ENCODE measurements around the gene RAD50. TPM values are rescaled to one million over a fixed set of nuclear protein-coding genes. Genes with fewer than 3 reads are reported as not detected.
"Not testable (repeated sequence)": the region's sequence is repeated elsewhere in the genome, so short reads cannot be mapped to it uniquely, and the experiment has no call there.

The RAD50 gene
- total RNA-seq, 8 experiments from 2014 or later: 9.9 to 66.4 (median 16.1) TPM

DNA sequence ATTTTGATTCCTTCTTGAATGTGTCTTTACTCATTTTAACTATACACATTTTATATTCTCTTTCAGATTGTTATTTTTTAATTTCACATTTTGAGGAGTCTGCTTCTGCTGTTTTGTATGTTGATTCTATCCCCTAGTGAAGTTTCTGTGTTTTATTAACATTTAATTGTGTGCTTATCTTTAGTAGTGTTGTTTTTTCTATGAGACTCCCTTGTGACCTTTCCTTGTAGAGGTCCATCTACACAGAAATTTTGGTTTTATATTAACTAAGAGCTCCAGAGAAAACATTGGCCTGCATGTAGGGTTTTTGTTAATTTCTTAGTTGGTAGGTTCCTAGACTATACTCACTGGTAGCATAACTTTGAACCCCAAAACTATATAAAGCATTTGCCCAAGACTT is 65.8 kb downstream of the RAD50 start:
- H3K4me3 ChIP-seq: no peak overlapping the region
- ATAC-seq (replicated peaks in 6 of 8): no peak
- H3K4me1 ChIP-seq (replicated peaks in 1 of 2): no peaks in the 10 kb centered on the region
- in situ Hi-C loops (cut with MboI; ENCODE audit: low pct_unique_long_range_greater_than_20kb in 2 of 9, low sequenced_read_pairs in 9 of 9, unreplicated experiment in 9 of 9): no loop called here
- no peak overlapping the region for H3K27ac ChIP-seq

DNA sequence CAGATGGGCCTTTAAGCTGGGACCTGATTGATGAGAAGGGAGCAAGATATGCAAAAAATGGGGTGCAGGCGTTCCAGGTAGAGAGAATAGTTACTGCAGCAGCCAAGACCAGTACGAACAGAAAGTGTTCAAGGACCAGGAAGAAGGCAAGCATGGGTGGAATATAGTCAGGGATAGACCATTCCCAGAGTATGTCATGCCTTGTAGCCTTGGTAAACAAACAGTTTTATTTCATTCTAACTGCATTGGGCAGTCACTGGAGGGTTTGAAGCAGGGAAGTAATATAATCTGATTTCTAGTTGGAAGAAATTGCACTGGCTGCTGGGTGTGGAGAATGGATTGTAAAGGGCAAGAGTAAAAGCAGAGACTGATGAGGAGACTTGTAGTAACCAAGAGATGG is 70.7 kb downstream of the RAD50 start:
- Histone ChIP-seq H3K4me3 (no peak overlapping the region), H3K27ac (no peak overlapping the region), H3K4me1 (replicated peaks in 1 of 2) (no peaks in the 10 kb centered on the region)
- 62 to 100% (median 93%) methylated on average over 1 to 2 of the region's 2 CpGs; no CpG with 5 or more reads in 2 of the 10 experiments for WGBS, 10 experiments
- in situ Hi-C loops (cut with MboI; ENCODE audit: low pct_unique_long_range_greater_than_20kb in 2 of 9, low sequenced_read_pairs in 9 of 9, unreplicated experiment in 9 of 9): no loop called here
- no peak for ATAC-seq (replicated peaks in 6 of 8)

DNA sequence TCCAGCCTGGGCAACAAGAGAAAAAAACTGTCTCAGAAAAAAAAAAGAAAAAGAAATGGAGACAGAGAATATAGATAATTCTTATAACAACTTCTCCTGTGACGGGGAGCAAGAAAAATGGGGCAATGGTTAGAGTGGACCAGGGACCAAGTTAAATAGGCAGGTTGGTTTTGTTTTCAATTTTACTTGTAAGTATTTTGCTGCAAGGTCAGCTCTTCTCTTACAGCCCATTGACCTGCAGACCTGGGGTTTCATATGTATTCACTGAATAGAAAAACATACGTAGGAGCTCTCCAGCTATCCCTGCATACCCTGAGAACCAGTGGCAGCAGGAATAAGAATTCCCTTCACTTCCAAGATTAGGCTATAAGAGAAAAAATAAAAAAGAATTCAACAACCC is 72.0 kb downstream of the RAD50 start:
- Histone ChIP-seq H3K4me1 (replicated peaks in 1 of 2) (no peaks in the 10 kb centered on the region), H3K4me3 (no peak overlapping the region), H3K27ac (no peak overlapping the region)
- ATAC-seq (replicated peaks in 6 of 8): no peak
- WGBS, 10 experiments: 80 to 100% (median 94%) methylated on average over 1 to 2 of the region's 2 CpGs; no CpG with 5 or more reads in 3 of the 10 experiments
- in situ Hi-C loops (cut with MboI; ENCODE audit: low pct_unique_long_range_greater_than_20kb in 2 of 9, low sequenced_read_pairs in 9 of 9, unreplicated experiment in 9 of 9): no loop called here

DNA sequence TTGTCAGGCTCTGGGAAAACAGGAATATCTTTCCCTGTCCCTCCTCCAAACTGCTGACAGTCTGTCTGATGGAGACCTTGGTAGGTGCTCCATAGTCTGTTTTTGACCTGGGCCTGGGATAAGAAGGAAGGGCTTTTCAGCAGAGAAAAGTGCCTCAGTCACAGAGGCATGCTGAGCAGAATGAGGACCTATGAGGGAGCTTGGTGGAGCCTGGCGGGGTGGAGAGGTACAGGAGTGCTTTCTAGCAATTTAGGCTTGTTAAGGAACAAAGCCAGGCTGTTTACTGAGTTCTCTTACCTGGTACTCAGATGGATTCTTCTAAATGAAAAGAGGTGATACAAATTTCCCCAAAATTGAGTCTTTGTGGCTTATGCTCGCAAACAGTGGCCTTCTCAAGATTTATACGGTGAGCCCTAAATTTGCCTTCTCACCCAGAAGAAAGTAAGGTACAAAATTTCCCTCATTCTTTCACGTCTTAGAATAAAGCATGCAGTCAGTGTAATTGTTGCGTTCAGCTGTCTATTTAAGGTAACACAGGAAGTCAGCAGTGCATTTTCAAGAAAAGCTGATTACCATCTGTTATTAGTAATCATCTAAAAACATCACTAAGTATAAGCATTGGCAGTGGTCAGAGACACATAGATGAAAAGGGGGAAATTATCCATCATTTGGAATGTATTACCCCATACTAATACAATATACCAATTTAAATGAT is 72.6 kb downstream of the RAD50 start:
- no peak overlapping the region for H3K4me3 ChIP-seq
- ATAC-seq (replicated peaks in 6 of 8): no peak
- H3K27ac ChIP-seq: no peak overlapping the region
- in situ Hi-C loops (cut with MboI; ENCODE audit: low pct_unique_long_range_greater_than_20kb in 2 of 9, low sequenced_read_pairs in 9 of 9, unreplicated experiment in 9 of 9): no loop called here
- WGBS, 10 experiments: 92 to 100% (median 98%) methylated on average over 2 to 5 of the region's 5 CpGs; no CpG with 5 or more reads in 2 of the 10 experiments
- no peaks in the 10 kb centered on the region for H3K4me1 ChIP-seq (replicated peaks in 1 of 2)

DNA sequence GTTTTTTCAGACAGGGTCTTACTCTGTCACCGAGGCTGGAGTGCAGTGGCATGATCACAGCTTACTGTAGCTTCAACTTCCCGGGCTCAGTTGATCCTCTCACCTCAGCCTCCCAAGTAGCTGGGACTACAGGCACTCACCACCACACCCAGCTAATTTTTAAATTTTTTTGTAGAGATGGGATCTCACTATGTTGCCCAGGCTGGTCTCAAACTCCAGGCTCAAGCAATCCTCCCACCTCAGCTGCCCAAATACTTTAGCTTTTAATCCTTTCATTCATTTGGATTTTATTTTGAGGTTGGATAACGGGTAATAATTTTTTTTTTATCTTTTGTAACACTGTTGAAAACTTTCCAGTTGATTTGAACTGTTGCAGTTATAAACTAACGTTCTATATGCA is 76.8 kb downstream of the RAD50 start:
- H3K27ac ChIP-seq; H3K4me3 ChIP-seq; in situ Hi-C loops (cut with MboI; ENCODE audit: low pct_unique_long_range_greater_than_20kb in 2 of 9, low sequenced_read_pairs in 9 of 9, unreplicated experiment in 9 of 9); ATAC-seq (replicated peaks in 6 of 8); H3K4me1 ChIP-seq (replicated peaks in 1 of 2): not testable (repeated sequence)
- WGBS, 10 experiments: 86 to 100% (median 94%) methylated on average over 2 to 4 of the region's 4 CpGs

DNA sequence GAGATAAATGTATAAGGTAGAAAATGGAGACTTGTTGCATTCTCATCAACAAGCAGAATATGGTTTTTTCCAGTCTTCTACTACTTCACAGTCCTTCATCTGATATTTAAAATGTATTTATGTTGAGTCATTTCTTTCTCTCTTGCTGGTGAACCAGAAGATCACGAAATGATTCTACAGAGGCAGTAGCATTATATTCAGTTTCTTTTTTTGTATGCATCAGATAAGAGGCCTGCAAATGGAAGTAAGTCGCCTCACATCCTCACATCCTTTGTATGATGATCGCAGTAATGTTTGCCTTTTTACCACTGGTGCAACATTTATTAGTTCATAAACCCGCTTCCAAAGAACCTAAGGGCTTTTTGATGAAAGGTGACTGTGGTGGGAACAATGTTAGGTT is 79.1 kb downstream of the RAD50 start:
- no peak for ATAC-seq (replicated peaks in 6 of 8)
- in situ Hi-C loops (cut with MboI; ENCODE audit: low pct_unique_long_range_greater_than_20kb in 2 of 9, low sequenced_read_pairs in 9 of 9, unreplicated experiment in 9 of 9): no loop called here
- WGBS, 10 experiments: 92 to 100% (median 96%) methylated on average over 2 to 4 of the region's 4 CpGs; no CpG with 5 or more reads in 1 of the 10 experiments
- no peaks in the 10 kb centered on the region for H3K4me1 ChIP-seq (replicated peaks in 1 of 2)
- no peak overlapping the region for H3K27ac ChIP-seq
- no peak overlapping the region for H3K4me3 ChIP-seq

DNA sequence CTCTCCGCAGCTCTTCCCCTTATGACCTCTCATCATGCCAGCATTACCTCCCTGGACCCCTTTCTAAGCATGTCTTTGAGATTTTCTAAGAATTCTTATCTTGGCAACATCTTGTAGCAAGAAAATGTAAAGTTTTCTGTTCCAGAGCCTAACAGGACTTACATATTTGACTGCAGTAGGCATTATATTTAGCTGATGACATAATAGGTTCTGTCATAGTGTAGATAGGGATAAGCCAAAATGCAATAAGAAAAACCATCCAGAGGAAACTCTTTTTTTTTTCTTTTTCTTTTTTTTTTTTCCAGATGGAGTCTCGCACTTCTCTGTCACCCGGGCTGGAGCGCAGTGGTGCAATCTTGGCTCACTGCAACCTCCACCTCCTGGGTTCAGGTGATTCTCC is 80.5 kb downstream of the RAD50 start:
- H3K27ac ChIP-seq: no peak overlapping the region
- no peaks in the 10 kb centered on the region for H3K4me1 ChIP-seq (replicated peaks in 1 of 2)
- ATAC-seq (replicated peaks in 6 of 8): no peak
- in situ Hi-C loops (cut with MboI; ENCODE audit: low pct_unique_long_range_greater_than_20kb in 2 of 9, low sequenced_read_pairs in 9 of 9, unreplicated experiment in 9 of 9): no loop called here
- H3K4me3 ChIP-seq: no peak overlapping the region
- WGBS, 10 experiments: 80 to 100% (median 100%) methylated on average over 1 to 4 of the region's 4 CpGs; no CpG with 5 or more reads in 2 of the 10 experiments

DNA sequence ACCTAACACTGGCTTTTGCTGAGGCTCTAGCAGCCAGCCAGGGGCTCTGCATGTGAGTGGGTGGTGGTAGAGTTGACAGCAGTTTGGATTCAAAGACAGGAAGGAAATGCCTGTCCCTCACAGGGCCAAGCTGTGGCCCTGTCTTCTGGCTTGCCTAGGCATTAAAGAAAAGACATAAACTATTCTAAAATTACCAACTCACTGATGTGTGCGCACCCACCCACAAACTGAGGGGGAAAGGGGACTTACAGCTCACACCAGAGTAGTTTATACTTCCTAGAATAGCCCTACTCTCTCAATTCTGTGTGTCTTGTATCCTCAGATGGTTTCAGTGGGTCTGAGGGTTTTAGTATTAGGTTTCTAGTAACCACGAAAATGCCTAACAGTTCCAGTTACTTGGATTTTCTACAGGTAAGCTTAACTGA is 82.9 kb downstream of the RAD50 start:
- in situ Hi-C loops (cut with MboI; ENCODE audit: low pct_unique_long_range_greater_than_20kb in 2 of 9, low sequenced_read_pairs in 9 of 9, unreplicated experiment in 9 of 9): no loop called here
- ATAC-seq (replicated peaks in 6 of 8): no peak
- WGBS, 10 experiments: 80 to 100% (median 100%) methylated on average over 1 to 2 of the region's 2 CpGs; no CpG with 5 or more reads in 3 of the 10 experiments

DNA sequence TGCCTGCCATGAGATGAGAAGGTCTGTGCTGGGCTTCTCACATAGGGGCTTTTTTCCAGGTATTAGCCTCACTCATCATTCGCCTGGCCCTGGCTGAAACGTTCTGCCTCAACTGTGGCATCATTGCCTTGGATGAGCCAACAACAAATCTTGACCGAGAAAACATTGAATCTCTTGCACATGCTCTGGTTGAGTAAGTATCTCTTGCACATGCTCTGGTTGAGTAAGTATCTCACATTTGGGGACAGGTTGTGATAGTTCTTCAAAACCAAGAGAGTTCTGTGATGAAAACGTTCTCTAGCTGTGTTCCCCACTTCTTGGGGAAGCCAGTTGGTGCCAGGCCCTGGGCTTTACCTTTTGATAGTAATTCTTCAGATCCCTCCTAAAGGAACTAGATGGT is 83.8 kb downstream of the RAD50 start:
- WGBS, 10 experiments: 72 to 100% (median 97%) methylated on average over 1 to 4 of the region's 4 CpGs; no CpG with 5 or more reads in 2 of the 10 experiments
- Histone ChIP-seq H3K4me3 (no peak overlapping the region), H3K27ac (no peak overlapping the region), H3K4me1 (replicated peaks in 1 of 2) (no peaks in the 10 kb centered on the region)
- in situ Hi-C loops (cut with MboI; ENCODE audit: low pct_unique_long_range_greater_than_20kb in 2 of 9, low sequenced_read_pairs in 9 of 9, unreplicated experiment in 9 of 9): no loop called here
- no peak for ATAC-seq (replicated peaks in 6 of 8)

More for the DNA sequence above, 82.9 kb downstream of the RAD50 start:
- no peaks in the 10 kb centered on the region for H3K4me1 ChIP-seq (replicated peaks in 1 of 2)
- H3K27ac ChIP-seq: no peak overlapping the region
- no peak overlapping the region for H3K4me3 ChIP-seq

DNA sequence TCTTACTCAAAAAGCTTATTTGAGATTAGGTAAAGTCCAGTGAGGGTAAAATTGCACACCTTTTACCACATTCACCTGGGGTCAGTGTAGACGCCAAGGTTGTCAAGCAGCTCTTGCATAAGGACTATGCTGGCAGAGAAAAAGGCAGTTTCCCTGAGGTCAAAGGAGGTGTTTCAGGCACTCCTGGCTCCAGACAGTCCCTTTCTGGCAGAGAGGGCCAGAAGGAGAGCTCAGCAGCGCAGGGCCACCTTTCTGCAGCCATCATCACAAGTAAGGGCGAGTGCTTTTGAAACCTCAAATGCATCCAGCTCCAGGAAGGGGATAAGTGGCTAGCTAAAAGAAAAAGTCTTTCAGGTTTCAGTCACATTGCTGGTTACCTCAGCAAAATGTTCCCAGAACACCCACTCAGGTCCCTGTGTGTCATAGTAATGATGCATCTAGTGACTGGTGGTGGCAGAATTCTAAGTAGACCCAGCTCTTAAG is 84.5 kb downstream of the RAD50 start:
- Histone ChIP-seq H3K4me3 (no peak overlapping the region), H3K4me1 (replicated peaks in 1 of 2) (no peaks in the 10 kb centered on the region), H3K27ac (no peak overlapping the region)
- in situ Hi-C loops (cut with MboI; ENCODE audit: low pct_unique_long_range_greater_than_20kb in 2 of 9, low sequenced_read_pairs in 9 of 9, unreplicated experiment in 9 of 9): no loop called here
- WGBS, 10 experiments: 94 to 100% (median 100%) methylated on average over 1 to 2 of the region's 3 CpGs; no CpG with 5 or more reads in 5 of the 10 experiments
- ATAC-seq (replicated peaks in 6 of 8): no peak

DNA sequence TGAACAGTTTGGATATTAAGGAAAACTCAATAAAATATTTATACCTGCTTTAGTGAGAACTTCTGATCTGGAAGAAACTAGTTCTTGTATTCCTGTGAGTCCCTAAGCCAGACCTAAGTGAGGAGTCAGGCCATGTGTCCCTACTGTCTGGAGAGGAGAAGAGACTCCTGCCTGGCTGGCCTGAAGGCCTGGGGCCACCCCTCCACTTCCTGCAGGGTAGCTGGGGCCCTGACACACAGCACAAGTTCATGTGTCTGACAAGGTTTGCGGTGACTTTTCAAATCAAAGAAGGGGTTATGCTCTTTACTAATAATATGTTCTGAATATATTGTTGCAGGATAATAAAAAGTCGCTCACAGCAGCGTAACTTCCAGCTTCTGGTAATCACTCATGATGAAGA is 85.1 kb downstream of the RAD50 start:
- no peaks in the 10 kb centered on the region for H3K4me1 ChIP-seq (replicated peaks in 1 of 2)
- in situ Hi-C loops (cut with MboI; ENCODE audit: low pct_unique_long_range_greater_than_20kb in 2 of 9, low sequenced_read_pairs in 9 of 9, unreplicated experiment in 9 of 9): no loop called here
- no peak for ATAC-seq (replicated peaks in 6 of 8)
- no peak overlapping the region for H3K4me3 ChIP-seq
- WGBS, 10 experiments: 95 to 100% (median 100%) methylated on average over 1 to 3 of the region's 3 CpGs; no CpG with 5 or more reads in 1 of the 10 experiments
- no peak overlapping the region for H3K27ac ChIP-seq

DNA sequence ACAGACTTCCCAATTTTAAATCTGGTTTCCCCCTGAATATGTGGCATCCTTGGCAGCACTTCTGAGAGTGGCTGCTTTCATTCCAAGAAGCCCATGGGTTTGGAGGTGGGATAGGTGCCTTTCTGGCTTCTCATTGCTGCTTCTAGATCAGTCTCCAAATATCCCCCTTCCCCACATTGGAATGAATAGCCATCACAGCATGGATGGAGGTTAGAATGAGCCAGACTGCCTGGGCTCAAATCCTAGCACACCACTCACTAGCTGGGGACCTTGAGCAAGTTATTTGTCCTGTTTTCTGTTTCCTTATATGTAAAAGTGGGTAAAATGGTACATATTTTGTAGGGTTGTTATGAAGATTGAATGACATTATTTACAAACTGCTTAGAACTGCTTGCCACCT is 87.4 kb downstream of the RAD50 start:
- in situ Hi-C loops (cut with MboI; ENCODE audit: low pct_unique_long_range_greater_than_20kb in 2 of 9, low sequenced_read_pairs in 9 of 9, unreplicated experiment in 9 of 9): no loop called here
- Histone ChIP-seq H3K4me3 (no peak overlapping the region), H3K4me1 (replicated peaks in 1 of 2) (no peaks in the 10 kb centered on the region), H3K27ac (no peak overlapping the region)
- no peak for ATAC-seq (replicated peaks in 6 of 8)

DNA sequence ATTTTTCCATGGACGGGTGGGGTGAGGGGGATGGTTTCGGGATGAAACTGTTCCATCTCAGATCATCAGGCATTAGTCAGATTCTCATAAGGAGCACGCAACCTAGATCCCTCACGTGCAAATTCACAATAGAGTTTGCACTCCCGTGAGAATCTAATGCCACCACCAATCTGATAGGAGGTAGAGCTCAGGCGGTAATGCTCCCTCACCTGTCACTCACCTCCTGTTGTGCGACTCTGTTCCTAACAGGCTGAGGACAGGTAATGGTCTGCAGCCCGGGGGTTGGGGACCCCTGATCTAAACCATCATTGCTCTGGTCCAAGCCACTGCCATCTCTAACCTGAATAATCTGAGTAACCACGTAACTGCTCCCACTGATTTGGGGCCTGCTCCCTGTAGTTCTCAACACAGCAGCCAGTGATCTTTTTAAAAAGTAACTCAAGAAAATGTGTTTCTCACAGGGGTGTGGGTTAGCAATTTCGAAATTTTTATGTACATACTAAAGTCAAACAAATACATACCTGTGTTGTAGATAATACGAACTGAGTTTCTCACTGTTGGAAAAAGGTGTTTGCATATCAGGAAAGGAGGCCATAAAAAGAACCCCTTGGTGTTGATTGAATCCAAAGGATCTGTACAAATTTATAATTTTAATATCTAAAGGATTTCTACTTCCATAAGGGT is 89.9 kb downstream of the RAD50 start:
- H3K4me3 ChIP-seq: no peak overlapping the region
- in situ Hi-C loops (cut with MboI; ENCODE audit: low pct_unique_long_range_greater_than_20kb in 2 of 9, low sequenced_read_pairs in 9 of 9, unreplicated experiment in 9 of 9): no loop called here
- ATAC-seq (replicated peaks in 6 of 8): no peak
- H3K27ac ChIP-seq: no peak overlapping the region
- WGBS, 10 experiments: 61 to 97% (median 88%) methylated on average over 3 to 7 of the region's 11 CpGs; no CpG with 5 or more reads in 2 of the 10 experiments
- H3K4me1 ChIP-seq (replicated peaks in 1 of 2): no peaks in the 10 kb centered on the region

Measured in motor neuron (in vitro differentiated cells).